Mucosa of descending colon (tissue), 3 donors: ENCODE results near the gene PHEX. TPM values are rescaled to one million over a fixed set of nuclear protein-coding genes. Genes with fewer than 3 reads are reported as not detected.

ENCODE experiments used
- ATAC-seq: fragments of 200-7000 bp; cut with Tn5 transposase; one replicate; pipeline ENCODE4 v1.9.1; 2020; ENCODE audit warnings: mild to moderate bottlenecking, moderate library complexity
- DNase-seq, 3 donors: peaks; one replicate each; pipeline ENCODE4 v3.0.0-alpha.2; 2020
- H3K36me3 ChIP-seq: fragments of 200-600 bp; one replicate; pipeline ENCODE4 v1.8.0; 2021; ENCODE audit warnings: low read depth, mild to moderate bottlenecking
- H3K4me1 ChIP-seq: fragments of 200-600 bp; one replicate; pipeline ENCODE4 v1.8.0; 2021; ENCODE audit warnings: low read depth, mild to moderate bottlenecking
- H3K4me3 ChIP-seq: fragments of 200-600 bp; one replicate; pipeline ENCODE4 v1.8.0; 2021; ENCODE audit warnings: mild to moderate bottlenecking
- H3K9me3 ChIP-seq: fragments of 200-600 bp; one replicate; pipeline ENCODE4 v1.8.0; 2021; ENCODE audit warnings: mild to moderate bottlenecking
- CTCF ChIP-seq: fragments of 200-600 bp; IDR thresholded peaks from one replicate; pipeline ENCODE4 v1.8.0; 2022; ENCODE audit warnings: antibody characterized with exemption, mild to moderate bottlenecking
- intact Hi-C, 2 donors: fragments of 100-400 bp; cut with DNase I in 1 of 2; cut with micrococcal nuclease in 1 of 2; formaldehyde crosslinking; loops; one replicate each; pipeline versions ENCODE4 v1.11.0 to v1.11.1; 2022; cut with DNase I, micrococcal nuclease
- total RNA-seq, 3 donors: library from RNA; stranded (reverse); fragmentation: NEBNext Ultra II Directional in 2 of 3; extraction: Animal tissue kit (Norgen Biotek cat#: 25700) in 2 of 3; gene quantifications; one replicate each; pipeline versions ENCODE4 v1.2.1 to v1.2.4, GENCODE V29; 2021 to 2023
- donor health status: DM: no; HTN: no; CAD: no; lungs with moderate emphysema.
- donor health status: DM: no; HTN: no; CAD: no.
- donor health status: DM: no; HTN: yes; CAD: no.

Gene PHEX
- total RNA-seq, 3 donors from 2014 or later, result 0.19 TPM; not detected in 1

GRCh38 chrX:22105231-22105630 is 73.1 kb downstream of the PHEX start:
- intact Hi-C loops, result no loop called here
- ATAC-seq, result no peak
- TF ChIP-seq CTCF, result no peak
- Histone ChIP-seq H3K4me3 (no peak overlapping the region), H3K9me3 (no peaks in the 10 kb centered on the region), H3K36me3 (no peaks in the 10 kb centered on the region), H3K4me1 (no peaks in the 10 kb centered on the region)
- DNase-seq, result no peak

- intact Hi-C loops, result no loop called here
- no peak for ATAC-seq
- no peaks in the 10 kb centered on the region for H3K36me3 ChIP-seq
Observed at GRCh38 chrX:22105971-22106370, 73.8 kb downstream of the PHEX start.

GRCh38 chrX:22109442-22109841 is 77.3 kb downstream of the PHEX start:
- DNase-seq (no peak), ATAC-seq (no peak)
- no peak for TF ChIP-seq CTCF
- Histone ChIP-seq H3K36me3 (no peaks in the 10 kb centered on the region), H3K4me3 (no peak overlapping the region), H3K9me3 (no peaks in the 10 kb centered on the region), H3K4me1 (no peaks in the 10 kb centered on the region)
- intact Hi-C loops, result no loop called here

More at GRCh38 chrX:22105971-22106370, 73.8 kb downstream of the PHEX start:
- Histone ChIP-seq H3K4me3 (no peak overlapping the region), H3K4me1 (no peaks in the 10 kb centered on the region), H3K9me3 (no peaks in the 10 kb centered on the region)
- TF ChIP-seq CTCF, result no peak
- no peak for DNase-seq

GRCh38 chrX:22110729-22111494 is 78.8 kb downstream of the PHEX start:
- no peak for TF ChIP-seq CTCF
- no peak overlapping the region for H3K4me3 ChIP-seq
- ATAC-seq, result peak; percentile 51

GRCh38 chrX:22116605-22117546 is 84.8 kb downstream of the PHEX start:
- H3K4me1 ChIP-seq, result no peaks in the 10 kb centered on the region
- intact Hi-C loops, result no loop called here
- no peaks in the 10 kb centered on the region for H3K9me3 ChIP-seq
- no peak overlapping the region for H3K4me3 ChIP-seq
- DNase-seq (no peak), ATAC-seq (no peak)
- no peak for TF ChIP-seq CTCF
- H3K36me3 ChIP-seq, result no peaks in the 10 kb centered on the region

More at GRCh38 chrX:22110729-22111494, 78.8 kb downstream of the PHEX start:
- intact Hi-C loops, result no loop called here
- DNase-seq, result no peak
- Histone ChIP-seq H3K36me3 (no peaks in the 10 kb centered on the region), H3K9me3 (no peaks in the 10 kb centered on the region), H3K4me1 (no peaks in the 10 kb centered on the region)
